ENCODE data around the gene HDGFL2. TPM values are rescaled to one million over a fixed set of nuclear protein-coding genes. Genes with fewer than 3 reads are reported as not detected.

HDGFL2 gene
- total and polyA plus RNA-seq, 12 donors: 22.0 to 74.7 (median 35.7) TPM

DNA sequence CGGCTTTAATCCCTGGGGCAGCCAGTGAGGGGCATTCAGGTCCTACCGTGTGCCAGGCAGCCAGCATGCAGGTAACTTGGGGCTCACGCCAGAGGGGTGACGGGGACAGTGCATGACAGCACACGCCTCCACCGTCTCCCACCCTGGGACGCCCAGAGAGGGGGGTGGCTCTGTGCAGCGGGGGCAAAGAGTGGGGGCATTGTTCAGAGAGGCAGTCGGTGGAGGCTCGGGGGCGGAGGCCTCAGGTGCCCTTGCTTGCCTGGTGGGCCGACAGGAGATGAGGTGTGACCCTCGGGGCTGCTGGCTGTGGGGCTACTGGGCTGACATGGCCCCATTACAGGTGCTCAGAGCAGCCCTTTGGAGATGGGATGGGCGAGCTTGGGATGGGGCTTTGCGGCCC lies 27.8 kb downstream of the HDGFL2 start:
- TF ChIP-seq, protein P1, sequence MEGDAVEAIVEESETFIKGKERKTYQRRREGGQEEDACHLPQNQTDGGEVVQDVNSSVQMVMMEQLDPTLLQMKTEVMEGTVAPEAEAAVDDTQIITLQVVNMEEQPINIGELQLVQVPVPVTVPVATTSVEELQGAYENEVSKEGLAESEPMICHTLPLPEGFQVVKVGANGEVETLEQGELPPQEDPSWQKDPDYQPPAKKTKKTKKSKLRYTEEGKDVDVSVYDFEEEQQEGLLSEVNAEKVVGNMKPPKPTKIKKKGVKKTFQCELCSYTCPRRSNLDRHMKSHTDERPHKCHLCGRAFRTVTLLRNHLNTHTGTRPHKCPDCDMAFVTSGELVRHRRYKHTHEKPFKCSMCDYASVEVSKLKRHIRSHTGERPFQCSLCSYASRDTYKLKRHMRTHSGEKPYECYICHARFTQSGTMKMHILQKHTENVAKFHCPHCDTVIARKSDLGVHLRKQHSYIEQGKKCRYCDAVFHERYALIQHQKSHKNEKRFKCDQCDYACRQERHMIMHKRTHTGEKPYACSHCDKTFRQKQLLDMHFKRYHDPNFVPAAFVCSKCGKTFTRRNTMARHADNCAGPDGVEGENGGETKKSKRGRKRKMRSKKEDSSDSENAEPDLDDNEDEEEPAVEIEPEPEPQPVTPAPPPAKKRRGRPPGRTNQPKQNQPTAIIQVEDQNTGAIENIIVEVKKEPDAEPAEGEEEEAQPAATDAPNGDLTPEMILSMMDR (IDR thresholded peaks at IDR 0.05): no peak
- no peak for TF ChIP-seq POLR2A (IDR thresholded peaks at IDR 0.05)
- no peaks in the 10 kb centered on the region for H3K4me1 ChIP-seq (replicated peaks in 1 of 2)
- no peaks in the 10 kb centered on the region for H3K27me3 ChIP-seq
- no peaks in the 10 kb centered on the region for H3K9me3 ChIP-seq (replicated peaks in 1 of 3)
- WGBS, 4 donors: 93 to 100% (median 96%) methylated on average over 2 to 15 of the region's 15 CpGs
- DNase-seq: no peak
- intact Hi-C loops (cut with DNase I): no loop called here
- no peak overlapping the region for H3K4me3 ChIP-seq
- no peak overlapping the region for H3K27ac ChIP-seq
- H3K36me3 ChIP-seq (replicated peaks in 1 of 2): peaks cover 0 to 76% of the 10 kb centered on the region in 2 donors

DNA sequence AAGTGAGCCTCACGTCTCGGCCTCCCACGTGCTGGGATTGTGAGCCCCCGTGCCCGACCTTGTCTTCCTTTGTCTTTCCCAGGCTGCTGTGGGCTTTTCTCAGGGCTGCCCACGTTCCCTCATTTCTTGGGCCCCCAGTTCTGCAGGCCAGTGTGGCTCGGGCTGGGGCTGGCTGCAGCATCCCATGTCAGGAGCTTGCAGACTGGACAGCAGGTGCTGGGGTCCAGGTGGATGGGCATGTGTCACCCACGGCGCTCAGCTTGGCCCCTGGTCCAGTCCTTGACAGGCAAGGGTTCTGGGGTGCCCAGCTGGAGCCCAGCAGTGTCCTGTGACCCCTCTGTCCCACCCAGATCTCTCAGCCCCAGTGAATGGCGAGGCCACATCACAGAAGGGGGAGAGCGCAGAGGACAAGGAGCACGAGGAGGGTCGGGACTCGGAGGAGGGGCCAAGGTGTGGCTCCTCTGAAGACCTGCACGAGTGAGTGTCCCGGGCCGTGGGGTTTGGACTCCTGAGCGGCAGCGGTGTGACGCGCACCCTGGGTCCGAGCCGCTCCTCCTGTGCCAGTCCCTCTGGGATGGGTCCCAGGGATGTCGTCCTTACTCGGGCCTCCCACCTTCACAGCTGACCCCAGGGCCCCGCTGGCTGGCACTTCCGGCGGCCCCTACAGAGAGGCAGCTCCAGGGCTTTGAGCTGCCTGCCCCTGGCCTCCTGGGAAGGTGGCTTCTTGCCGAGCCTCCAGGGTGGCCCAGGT lies 28.9 kb downstream of the HDGFL2 start:
- H3K27ac ChIP-seq: no peak overlapping the region
- H3K9me3 ChIP-seq (replicated peaks in 1 of 3): no peaks in the 10 kb centered on the region
- no peaks in the 10 kb centered on the region for H3K27me3 ChIP-seq
- TF ChIP-seq, protein P1 (IDR thresholded peaks at IDR 0.05): no peak
- TF ChIP-seq POLR2A (IDR thresholded peaks at IDR 0.05): no peak
- no peak for DNase-seq
- intact Hi-C loops (cut with DNase I): no loop called here
- no peak overlapping the region for H3K4me3 ChIP-seq
- no peaks in the 10 kb centered on the region for H3K4me1 ChIP-seq (replicated peaks in 1 of 2)
- WGBS, 4 donors: 94 to 97% (median 96%) methylated on average over 11 to 29 of the region's 29 CpGs
- H3K36me3 ChIP-seq (replicated peaks in 1 of 2): peaks cover 0 to 65% of the 10 kb centered on the region in 2 donors

DNA sequence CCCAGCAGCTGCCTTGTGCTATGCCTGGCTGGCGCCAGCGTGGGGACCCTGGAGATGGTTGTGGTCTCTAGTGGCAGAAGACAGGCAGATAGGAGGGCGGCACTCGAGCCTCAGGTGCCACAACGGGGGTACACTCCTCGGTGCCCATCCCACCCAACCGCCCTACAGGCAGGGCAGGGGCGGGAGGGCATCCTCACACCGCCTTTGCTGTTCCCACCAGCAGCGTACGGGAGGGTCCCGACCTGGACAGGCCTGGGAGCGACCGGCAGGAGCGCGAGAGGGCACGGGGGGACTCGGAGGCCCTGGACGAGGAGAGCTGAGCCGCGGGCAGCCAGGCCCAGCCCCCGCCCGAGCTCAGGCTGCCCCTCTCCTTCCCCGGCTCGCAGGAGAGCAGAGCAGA lies 29.6 kb downstream of the HDGFL2 start:
- Histone ChIP-seq H3K4me1 (replicated peaks in 1 of 2) (peaks cover 0 to 2% of the 10 kb centered on the region in 2 donors), H3K9me3 (replicated peaks in 1 of 3) (no peaks in the 10 kb centered on the region), H3K27me3 (no peaks in the 10 kb centered on the region), H3K4me3 (no peak overlapping the region), H3K36me3 (replicated peaks in 1 of 2) (peaks cover 0 to 59% of the 10 kb centered on the region in 2 donors), H3K27ac (no peak overlapping the region)
- DNase-seq: no peak
- TF ChIP-seq POLR2A (IDR thresholded peaks at IDR 0.05): no peak
- WGBS, 4 donors: 86 to 94% (median 88%) methylated on average over 14 to 25 of the region's 25 CpGs
- intact Hi-C loops (cut with DNase I): no loop called here

DNA sequence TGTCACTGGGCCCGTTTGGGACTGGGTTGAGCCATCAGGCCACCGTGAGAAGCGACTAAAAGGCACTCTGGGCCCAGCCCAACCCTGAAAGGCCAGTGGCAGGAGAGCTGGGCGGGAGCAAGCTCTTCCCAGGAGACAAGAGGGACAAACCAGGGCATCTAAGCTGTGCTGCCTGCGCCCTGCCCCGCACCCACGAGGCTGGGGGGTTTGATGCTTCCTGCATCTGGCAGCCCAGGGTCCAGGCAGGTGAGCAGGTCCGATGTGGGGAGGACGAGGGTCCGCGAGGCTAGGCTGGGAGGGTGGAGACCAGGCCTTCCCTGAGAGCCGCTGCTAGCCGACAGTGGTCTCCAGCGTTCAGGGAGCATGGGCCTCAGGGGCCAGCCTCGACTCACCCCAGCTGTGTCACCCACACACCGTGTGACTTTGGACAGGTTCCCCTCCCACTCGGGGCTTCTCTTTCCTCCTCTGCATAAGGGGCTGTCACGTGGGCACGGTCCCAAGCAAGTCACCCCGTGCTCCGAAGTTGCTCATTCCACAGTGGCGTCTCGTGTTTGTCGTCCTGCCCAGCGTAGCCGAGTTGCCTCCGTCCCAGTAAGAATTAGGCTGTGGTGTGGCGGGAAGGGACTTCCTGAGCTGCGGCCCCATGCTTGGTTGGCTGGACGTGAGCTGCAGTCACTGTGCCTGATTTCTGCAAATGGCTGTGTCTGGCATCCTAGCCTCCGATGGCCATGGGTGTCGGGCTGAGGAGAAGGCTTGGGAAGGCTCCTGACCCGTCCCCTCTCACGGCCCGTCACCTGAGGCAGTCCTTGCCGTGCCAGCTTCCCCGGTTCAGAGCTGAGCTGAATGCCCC lies 30.4 kb downstream of the HDGFL2 start:
- no peaks in the 10 kb centered on the region for H3K27me3 ChIP-seq
- no peak overlapping the region for H3K27ac ChIP-seq
- WGBS, 4 donors: 88 to 92% (median 90%) methylated on average over 21 to 37 of the region's 37 CpGs
- intact Hi-C loops (cut with DNase I): no loop called here
- H3K4me1 ChIP-seq (replicated peaks in 1 of 2): peaks cover 0 to 8% of the 10 kb centered on the region in 2 donors
- no peak for TF ChIP-seq POLR2A (IDR thresholded peaks at IDR 0.05)
- TF ChIP-seq, protein P1 (IDR thresholded peaks at IDR 0.05): no peak
- H3K9me3 ChIP-seq (replicated peaks in 1 of 3): no peaks in the 10 kb centered on the region
- H3K36me3 ChIP-seq (replicated peaks in 1 of 2): peaks cover 0 to 50% of the 10 kb centered on the region in 2 donors
- DNase-seq: no peak
- H3K4me3 ChIP-seq: no peak overlapping the region

All from adrenal gland (tissue), 12 donors.